ENCODE results near the gene WFIKKN2.
"Not testable (repeated sequence)": the region's sequence is repeated elsewhere in the genome, so short reads cannot be mapped to it uniquely, and the experiment has no call there.

WFIKKN2 gene

DNA sequence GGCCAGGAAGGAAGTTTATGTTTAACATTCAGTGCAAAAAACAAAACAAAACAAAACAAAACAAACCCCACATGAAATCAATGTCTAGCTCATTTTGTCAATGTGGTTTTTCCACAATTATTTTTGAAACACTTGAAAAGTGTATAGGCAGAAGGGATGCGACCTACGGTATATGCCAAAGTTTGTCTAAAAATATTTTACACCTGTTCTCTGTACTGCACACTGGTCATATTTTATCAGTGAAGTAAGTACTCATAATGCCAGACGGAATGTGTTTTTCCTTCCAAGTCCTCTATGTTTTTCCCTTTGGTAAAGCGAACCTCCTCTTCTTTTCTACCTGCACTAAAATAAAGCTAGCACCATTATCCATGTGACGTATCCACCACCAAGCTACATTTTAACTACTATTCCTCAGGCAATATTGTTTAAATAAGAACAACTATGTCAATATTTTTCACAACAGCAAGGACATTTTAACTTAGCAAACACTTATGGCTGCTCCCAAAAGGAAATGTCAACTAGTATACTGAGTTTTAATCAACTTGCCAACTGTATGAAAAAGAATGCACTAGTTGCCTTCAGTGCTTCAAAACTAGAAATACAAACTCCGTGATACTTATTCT is 20.4 kb downstream of the WFIKKN2 start:
- H3K79me1 ChIP-seq (ENCODE audit: low read depth, low read length), result no peaks in the 10 kb centered on the region
- no peak overlapping the region for H2AFZ ChIP-seq (ENCODE audit: low read length)
- no peak overlapping the region for H3K18ac ChIP-seq (ENCODE audit: low read length)
- no peak overlapping the region for H2BK12ac ChIP-seq (ENCODE audit: low read length)
- H4K91ac ChIP-seq (ENCODE audit: low read depth, low read length, poor library complexity), result no peak overlapping the region
- H3K4me2 ChIP-seq (ENCODE audit: insufficient read depth, low read length, poor library complexity, severe bottlenecking), result no peak overlapping the region
- no peak overlapping the region for H3K27ac ChIP-seq (replicated peaks; ENCODE audit: low read length)
- no peak overlapping the region for H2BK120ac ChIP-seq (ENCODE audit: low read depth, low read length)
- H3K36me3 ChIP-seq (replicated peaks in 1 of 2; ENCODE audit: control insufficient read depth in 2 of 2, insufficient read depth in 2 of 2, low read length in 2 of 2), result peaks cover 0 to under 1% of the 10 kb centered on the region in 2 donors
- no peak overlapping the region for H3K4me3 ChIP-seq (ENCODE audit: low read length in 2 of 2)
- H3K4me1 ChIP-seq (ENCODE audit: control insufficient read depth in 2 of 2, insufficient read depth in 1 of 2, low read depth in 1 of 2, low read length in 2 of 2), result no peaks in the 10 kb centered on the region
- no peak for DNase-seq (ENCODE audit: low spot score)
- H2BK5ac ChIP-seq (ENCODE audit: low read length), result no peak overlapping the region
- H3K9ac ChIP-seq (ENCODE audit: low read depth, low read length, poor library complexity), result no peak overlapping the region
- no peak overlapping the region for H3K14ac ChIP-seq (ENCODE audit: low read length)
- peaks cover 0 to 24% (median 0%) of the 10 kb centered on the region in 3 experiments for H3K27me3 ChIP-seq (ENCODE audit: control insufficient read depth in 3 of 3, insufficient read depth in 3 of 3, low read depth in 1 of 3, low read length in 3 of 3)
- no peak overlapping the region for H2AK5ac ChIP-seq (ENCODE audit: low read depth, low read length)
- H3K23ac ChIP-seq (ENCODE audit: low read depth, low read length, poor library complexity), result no peak overlapping the region
- no CpG with 5 or more reads among the region's 6 CpGs for WGBS, 2 donors (ENCODE audit: extremely low coverage in 2 of 2, insufficient read length in 2 of 2, insufficient replicate concordance in 1 of 2)
- H4K8ac ChIP-seq (ENCODE audit: low read depth, low read length), result no peak overlapping the region
- H3K9me3 ChIP-seq (replicated peaks in 1 of 2; ENCODE audit: control insufficient read depth in 2 of 2, insufficient read depth in 1 of 2, low read depth in 1 of 2, low read length in 2 of 2), result no peaks in the 10 kb centered on the region
- H3K4ac ChIP-seq (ENCODE audit: low read length), result no peak overlapping the region
- no peak overlapping the region for H2BK15ac ChIP-seq (ENCODE audit: low read length)

DNA sequence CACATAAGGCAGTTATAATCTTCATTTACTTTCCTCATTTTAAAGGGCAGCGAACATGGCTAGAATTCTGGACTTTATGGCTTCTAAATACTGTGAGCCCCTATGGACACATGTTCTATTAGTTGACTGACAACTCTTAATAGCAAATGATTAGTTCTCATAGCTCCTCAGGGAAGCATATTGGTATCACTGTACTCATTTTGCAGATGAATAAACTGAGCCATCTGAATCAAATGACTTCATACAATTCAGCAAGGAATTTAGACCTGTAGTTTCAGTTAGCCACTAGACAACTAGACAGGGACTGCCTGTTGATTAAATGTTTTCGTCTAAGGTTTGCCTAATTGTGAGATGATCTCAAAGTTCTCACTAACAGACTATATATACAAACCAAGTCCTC is 21.0 kb downstream of the WFIKKN2 start:
- no peak overlapping the region for H3K4ac ChIP-seq (ENCODE audit: low read length)
- H2BK5ac ChIP-seq (ENCODE audit: low read length), result no peak overlapping the region
- H3K4me3 ChIP-seq (ENCODE audit: low read length in 2 of 2), result no peak overlapping the region
- no peak overlapping the region for H3K23ac ChIP-seq (ENCODE audit: low read depth, low read length, poor library complexity)
- no peak overlapping the region for H2AFZ ChIP-seq (ENCODE audit: low read length)
- H4K91ac ChIP-seq (ENCODE audit: low read depth, low read length, poor library complexity), result no peak overlapping the region
- no peak overlapping the region for H2BK120ac ChIP-seq (ENCODE audit: low read depth, low read length)
- no peaks in the 10 kb centered on the region for H3K79me1 ChIP-seq (ENCODE audit: low read depth, low read length)
- H3K4me1 ChIP-seq (ENCODE audit: control insufficient read depth in 2 of 2, insufficient read depth in 1 of 2, low read depth in 1 of 2, low read length in 2 of 2), result peaks cover 0 to 3% of the 10 kb centered on the region in 2 donors
- no peak for DNase-seq (ENCODE audit: low spot score)
- H2AK5ac ChIP-seq (ENCODE audit: low read depth, low read length), result no peak overlapping the region
- no peak overlapping the region for H3K9ac ChIP-seq (ENCODE audit: low read depth, low read length, poor library complexity)
- H3K18ac ChIP-seq (ENCODE audit: low read length), result no peak overlapping the region
- WGBS, 2 donors (ENCODE audit: extremely low coverage in 2 of 2, insufficient read length in 2 of 2, insufficient replicate concordance in 1 of 2), result no CpG with 5 or more reads among the region's 2 CpGs
- H2BK15ac ChIP-seq (ENCODE audit: low read length), result no peak overlapping the region
- H3K4me2 ChIP-seq (ENCODE audit: insufficient read depth, low read length, poor library complexity, severe bottlenecking), result no peak overlapping the region
- no peak overlapping the region for H3K14ac ChIP-seq (ENCODE audit: low read length)
- H3K9me3 ChIP-seq (replicated peaks in 1 of 2; ENCODE audit: control insufficient read depth in 2 of 2, insufficient read depth in 1 of 2, low read depth in 1 of 2, low read length in 2 of 2), result no peaks in the 10 kb centered on the region
- H3K27ac ChIP-seq (replicated peaks; ENCODE audit: low read length), result no peak overlapping the region
- H2BK12ac ChIP-seq (ENCODE audit: low read length), result no peak overlapping the region
- H3K27me3 ChIP-seq (ENCODE audit: control insufficient read depth in 3 of 3, insufficient read depth in 3 of 3, low read depth in 1 of 3, low read length in 3 of 3), result peaks cover 0 to 24% (median 0%) of the 10 kb centered on the region in 3 experiments
- H4K8ac ChIP-seq (ENCODE audit: low read depth, low read length), result no peak overlapping the region
- peaks cover 0 to 6% of the 10 kb centered on the region in 2 donors for H3K36me3 ChIP-seq (replicated peaks in 1 of 2; ENCODE audit: control insufficient read depth in 2 of 2, insufficient read depth in 2 of 2, low read length in 2 of 2)

DNA sequence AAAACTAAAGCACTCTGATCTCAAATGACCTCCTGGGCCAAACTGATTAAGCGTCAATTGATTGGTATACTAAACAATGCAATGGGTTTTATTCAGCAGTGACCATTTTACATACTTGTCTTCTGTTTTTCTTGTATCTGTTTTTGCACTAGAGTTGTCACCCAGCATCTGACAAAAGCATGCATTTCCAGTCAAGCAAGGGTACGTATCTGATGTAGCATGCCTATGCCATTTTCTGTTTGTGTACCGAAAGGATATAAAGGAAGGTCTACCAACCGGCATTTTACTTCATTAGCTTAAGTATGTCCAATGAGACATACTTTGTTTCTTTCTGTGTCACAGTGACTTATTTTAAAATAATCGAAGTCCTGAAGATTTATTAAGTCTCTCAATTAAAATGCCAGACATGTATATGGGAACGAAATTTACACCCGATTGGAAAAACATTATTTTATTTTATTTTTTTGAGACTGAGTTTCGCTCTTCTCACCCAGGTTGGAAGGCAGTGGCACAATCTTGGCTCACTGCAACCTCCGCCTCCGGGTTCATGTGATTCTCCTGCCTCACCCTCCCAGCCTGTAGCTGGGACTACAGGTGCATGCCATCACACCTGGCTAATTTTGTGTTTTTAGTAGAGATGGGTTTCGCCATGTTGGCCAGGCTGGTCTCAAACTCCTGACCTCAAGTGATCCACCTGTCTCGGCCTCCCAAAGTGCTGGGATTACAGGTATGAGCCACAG is 23.3 kb downstream of the WFIKKN2 start:
- no peaks in the 10 kb centered on the region for H3K9me3 ChIP-seq (replicated peaks in 1 of 2; ENCODE audit: control insufficient read depth in 2 of 2, insufficient read depth in 1 of 2, low read depth in 1 of 2, low read length in 2 of 2)
- H2BK15ac ChIP-seq (ENCODE audit: low read length), result no peak overlapping the region
- WGBS, 2 donors (ENCODE audit: extremely low coverage in 2 of 2, insufficient read length in 2 of 2, insufficient replicate concordance in 1 of 2), result no CpG with 5 or more reads among the region's 12 CpGs
- no peak for DNase-seq (ENCODE audit: low spot score)
- H2AK5ac ChIP-seq (ENCODE audit: low read depth, low read length), result no peak overlapping the region
- no peak overlapping the region for H3K27ac ChIP-seq (replicated peaks; ENCODE audit: low read length)
- H3K14ac ChIP-seq (ENCODE audit: low read length), result no peak overlapping the region
- no peak overlapping the region for H3K9ac ChIP-seq (ENCODE audit: low read depth, low read length, poor library complexity)
- no peak overlapping the region for H4K8ac ChIP-seq (ENCODE audit: low read depth, low read length)
- no peak overlapping the region for H2BK120ac ChIP-seq (ENCODE audit: low read depth, low read length)
- no peak overlapping the region for H2AFZ ChIP-seq (ENCODE audit: low read length)
- no peaks in the 10 kb centered on the region for H3K79me1 ChIP-seq (ENCODE audit: low read depth, low read length)
- H3K4me3 ChIP-seq (ENCODE audit: low read length in 2 of 2), result no peak overlapping the region
- H3K18ac ChIP-seq (ENCODE audit: low read length), result no peak overlapping the region
- H2BK12ac ChIP-seq (ENCODE audit: low read length), result no peak overlapping the region
- H4K91ac ChIP-seq (ENCODE audit: low read depth, low read length, poor library complexity), result no peak overlapping the region
- H3K4me1 ChIP-seq (ENCODE audit: control insufficient read depth in 2 of 2, insufficient read depth in 1 of 2, low read depth in 1 of 2, low read length in 2 of 2), result peaks cover 0 to 5% of the 10 kb centered on the region in 2 donors
- H3K4me2 ChIP-seq (ENCODE audit: insufficient read depth, low read length, poor library complexity, severe bottlenecking), result no peak overlapping the region
- H3K27me3 ChIP-seq (ENCODE audit: control insufficient read depth in 3 of 3, insufficient read depth in 3 of 3, low read depth in 1 of 3, low read length in 3 of 3), result peaks cover 0 to 13% (median 0%) of the 10 kb centered on the region in 3 experiments
- no peak overlapping the region for H2BK5ac ChIP-seq (ENCODE audit: low read length)
- H3K23ac ChIP-seq (ENCODE audit: low read depth, low read length, poor library complexity), result no peak overlapping the region
- H3K36me3 ChIP-seq (replicated peaks in 1 of 2; ENCODE audit: control insufficient read depth in 2 of 2, insufficient read depth in 2 of 2, low read length in 2 of 2), result peaks cover 8 to 28% of the 10 kb centered on the region in 2 donors
- no peak overlapping the region for H3K4ac ChIP-seq (ENCODE audit: low read length)

DNA sequence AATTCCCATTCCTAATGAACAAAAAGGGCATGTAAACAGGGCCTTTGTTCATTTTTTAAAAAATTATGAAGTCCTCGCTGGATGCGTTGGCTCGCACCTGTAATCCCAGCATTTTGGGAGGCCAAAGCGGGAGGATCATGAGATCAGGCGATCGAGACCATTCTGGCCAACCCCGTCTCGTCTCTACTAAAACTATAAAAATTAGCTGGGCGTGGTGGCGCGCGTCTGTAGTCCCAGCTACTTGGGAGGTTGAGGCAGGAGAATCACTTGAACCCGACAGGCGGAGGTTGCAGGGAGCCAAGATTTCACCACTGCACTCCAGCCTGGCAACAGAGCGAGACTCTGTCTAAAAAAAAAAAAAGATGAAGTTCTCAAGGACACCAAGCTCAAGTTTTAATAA is 24.3 kb downstream of the WFIKKN2 start:
- not testable (repeated sequence) for H4K8ac ChIP-seq (ENCODE audit: low read depth, low read length); H2BK15ac ChIP-seq (ENCODE audit: low read length); H2AK5ac ChIP-seq (ENCODE audit: low read depth, low read length); H2BK12ac ChIP-seq (ENCODE audit: low read length); H3K4me3 ChIP-seq (ENCODE audit: low read length in 2 of 2); H4K91ac ChIP-seq (ENCODE audit: low read depth, low read length, poor library complexity); DNase-seq (ENCODE audit: low spot score); H3K9me3 ChIP-seq (replicated peaks in 1 of 2; ENCODE audit: control insufficient read depth in 2 of 2, insufficient read depth in 1 of 2, low read depth in 1 of 2, low read length in 2 of 2); H3K4ac ChIP-seq (ENCODE audit: low read length); H3K79me1 ChIP-seq (ENCODE audit: low read depth, low read length); H3K27ac ChIP-seq (replicated peaks; ENCODE audit: low read length); H3K4me2 ChIP-seq (ENCODE audit: insufficient read depth, low read length, poor library complexity, severe bottlenecking); H3K23ac ChIP-seq (ENCODE audit: low read depth, low read length, poor library complexity); H2BK120ac ChIP-seq (ENCODE audit: low read depth, low read length); H2BK5ac ChIP-seq (ENCODE audit: low read length); H3K4me1 ChIP-seq (ENCODE audit: control insufficient read depth in 2 of 2, insufficient read depth in 1 of 2, low read depth in 1 of 2, low read length in 2 of 2); H3K27me3 ChIP-seq (ENCODE audit: control insufficient read depth in 3 of 3, insufficient read depth in 3 of 3, low read depth in 1 of 3, low read length in 3 of 3); H3K9ac ChIP-seq (ENCODE audit: low read depth, low read length, poor library complexity); H3K14ac ChIP-seq (ENCODE audit: low read length); H2AFZ ChIP-seq (ENCODE audit: low read length); H3K18ac ChIP-seq (ENCODE audit: low read length)
- WGBS, 2 donors (ENCODE audit: extremely low coverage in 2 of 2, insufficient read length in 2 of 2, insufficient replicate concordance in 1 of 2), result no CpG with 5 or more reads among the region's 15 CpGs
- peaks cover 8 to 34% of the 10 kb centered on the region in 2 donors for H3K36me3 ChIP-seq (replicated peaks in 1 of 2; ENCODE audit: control insufficient read depth in 2 of 2, insufficient read depth in 2 of 2, low read length in 2 of 2)

Data from neuronal stem cell (in vitro differentiated cells).